HFFc6 (cell line): Measurements from ENCODE around the gene B3GNT7. TPM values are rescaled to one million over a fixed set of nuclear protein-coding genes. Genes with fewer than 3 reads are reported as not detected.
"Not testable (repeated sequence)": the region's sequence is repeated elsewhere in the genome, so short reads cannot be mapped to it uniquely, and the experiment has no call there.

Experiments
- DNase-seq: peaks from one replicate; pipeline ENCODE4 v3.0.0-alpha.2; 2018
- H3K27ac Mint-ChIP-seq: 2 replicates; pipeline ENCODE4 v1.8.0; 2020; ENCODE audit warnings: mild to moderate bottlenecking, mixed read lengths
- H3K27me3 Mint-ChIP-seq: 2 replicates; pipeline ENCODE4 v1.8.0; 2021; ENCODE audit warnings: mild to moderate bottlenecking, moderate library complexity, mixed read lengths; ENCODE audit not compliant: insufficient read depth
- H3K36me3 Mint-ChIP-seq: 2 replicates; pipeline ENCODE4 v1.8.0; 2021; ENCODE audit warnings: low read depth, mixed read lengths
- H3K4me1 Mint-ChIP-seq: 2 replicates; pipeline ENCODE4 v1.8.0; 2020; ENCODE audit warnings: low read depth, mixed read lengths
- H3K4me3 Mint-ChIP-seq: 2 replicates; pipeline ENCODE4 v1.8.0; 2020; ENCODE audit warnings: mild to moderate bottlenecking, moderate library complexity, mixed read lengths
- H3K9me3 Mint-ChIP-seq: 2 replicates; pipeline ENCODE4 v1.8.0; 2020; ENCODE audit warnings: mild to moderate bottlenecking, mixed read lengths
- total RNA-seq, 6 experiments: library from RNA; stranded (reverse); fragmentation: NEBNext Ultra II Directional; extraction: Animal tissue kit (Norgen Biotek cat#: 25700); gene quantifications; 2 replicates in 1 of 6; 3 replicates in 5 of 6; pipeline ENCODE4 v1.2.3, GENCODE V29; 2021
- TF ChIP-seq, protein P1 (sequence below): fragments of 200-600 bp; sonication (generic); IDR thresholded peaks from 2 replicates; pipeline ENCODE4 v1.5.0; 2021; ENCODE audit warnings: antibody characterized with exemption, mild to moderate bottlenecking

B3GNT7 gene
- total RNA-seq, 6 experiments from 2014 or later: 0.09 to 0.15 (median 0.11) TPM; not detected in 1

DNA sequence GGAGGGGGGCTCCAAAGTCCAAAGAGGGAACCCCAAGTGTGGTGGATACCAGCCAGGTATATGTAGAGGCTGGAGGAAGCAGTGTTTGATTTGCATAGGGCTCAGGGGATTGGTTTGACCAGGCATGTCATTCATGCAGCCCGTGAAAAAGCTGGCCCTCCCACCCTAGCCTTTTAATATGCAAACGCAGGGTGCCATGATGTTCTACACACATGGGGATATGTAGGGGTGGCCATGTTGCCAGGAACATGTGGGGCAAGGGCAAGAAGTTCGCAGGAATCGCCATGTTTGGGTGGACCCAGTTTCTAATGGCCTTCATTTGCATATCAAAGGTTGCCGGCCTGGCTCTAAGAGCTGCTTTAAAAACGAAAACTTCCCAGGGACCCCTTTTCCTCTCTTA, 33.6 kb downstream of the B3GNT7 start:
- TF ChIP-seq, protein P1, sequence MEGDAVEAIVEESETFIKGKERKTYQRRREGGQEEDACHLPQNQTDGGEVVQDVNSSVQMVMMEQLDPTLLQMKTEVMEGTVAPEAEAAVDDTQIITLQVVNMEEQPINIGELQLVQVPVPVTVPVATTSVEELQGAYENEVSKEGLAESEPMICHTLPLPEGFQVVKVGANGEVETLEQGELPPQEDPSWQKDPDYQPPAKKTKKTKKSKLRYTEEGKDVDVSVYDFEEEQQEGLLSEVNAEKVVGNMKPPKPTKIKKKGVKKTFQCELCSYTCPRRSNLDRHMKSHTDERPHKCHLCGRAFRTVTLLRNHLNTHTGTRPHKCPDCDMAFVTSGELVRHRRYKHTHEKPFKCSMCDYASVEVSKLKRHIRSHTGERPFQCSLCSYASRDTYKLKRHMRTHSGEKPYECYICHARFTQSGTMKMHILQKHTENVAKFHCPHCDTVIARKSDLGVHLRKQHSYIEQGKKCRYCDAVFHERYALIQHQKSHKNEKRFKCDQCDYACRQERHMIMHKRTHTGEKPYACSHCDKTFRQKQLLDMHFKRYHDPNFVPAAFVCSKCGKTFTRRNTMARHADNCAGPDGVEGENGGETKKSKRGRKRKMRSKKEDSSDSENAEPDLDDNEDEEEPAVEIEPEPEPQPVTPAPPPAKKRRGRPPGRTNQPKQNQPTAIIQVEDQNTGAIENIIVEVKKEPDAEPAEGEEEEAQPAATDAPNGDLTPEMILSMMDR: no peak
- peaks cover 18% of the 10 kb centered on the region for H3K36me3 Mint-ChIP-seq
- H3K27ac Mint-ChIP-seq: no peak overlapping the region
- H3K27me3 Mint-ChIP-seq: peaks cover 25% of the 10 kb centered on the region
- no peak for DNase-seq
- H3K4me1 Mint-ChIP-seq: peaks cover 9% of the 10 kb centered on the region; the same call in 1 of the 2 replicates
- H3K9me3 Mint-ChIP-seq: peaks cover 20% of the 10 kb centered on the region
- H3K4me3 Mint-ChIP-seq: no peak overlapping the region

DNA sequence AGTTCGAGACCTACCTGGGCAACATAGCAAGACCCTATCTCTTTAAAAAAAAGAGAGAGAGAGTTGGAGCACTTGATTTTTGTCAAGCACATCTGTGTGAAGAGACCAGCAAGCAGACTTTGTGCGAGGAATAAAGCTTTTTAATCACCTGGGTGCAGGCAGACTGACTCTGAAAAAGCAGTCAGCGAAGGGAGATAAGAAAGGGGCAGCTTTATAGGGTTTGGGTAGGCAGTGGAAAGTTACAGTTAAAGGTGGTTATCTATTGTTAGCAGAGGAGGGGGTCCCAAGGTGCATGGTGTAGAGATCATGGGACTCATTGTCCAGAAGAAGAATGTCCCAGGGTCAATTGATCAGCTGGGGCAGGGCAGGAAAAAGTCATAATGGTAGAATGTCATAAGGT, 34.4 kb downstream of the B3GNT7 start:
- Mint-ChIP-seq H3K27me3 (peaks cover 23% of the 10 kb centered on the region), H3K4me1 (peaks cover 9% of the 10 kb centered on the region; the same call in 1 of the 2 replicates), H3K9me3 (peaks cover 20% of the 10 kb centered on the region), H3K36me3 (peaks cover 18% of the 10 kb centered on the region), H3K27ac (no peak overlapping the region), H3K4me3 (no peak overlapping the region)
- TF ChIP-seq, protein P1: no peak
- no peak for DNase-seq

DNA sequence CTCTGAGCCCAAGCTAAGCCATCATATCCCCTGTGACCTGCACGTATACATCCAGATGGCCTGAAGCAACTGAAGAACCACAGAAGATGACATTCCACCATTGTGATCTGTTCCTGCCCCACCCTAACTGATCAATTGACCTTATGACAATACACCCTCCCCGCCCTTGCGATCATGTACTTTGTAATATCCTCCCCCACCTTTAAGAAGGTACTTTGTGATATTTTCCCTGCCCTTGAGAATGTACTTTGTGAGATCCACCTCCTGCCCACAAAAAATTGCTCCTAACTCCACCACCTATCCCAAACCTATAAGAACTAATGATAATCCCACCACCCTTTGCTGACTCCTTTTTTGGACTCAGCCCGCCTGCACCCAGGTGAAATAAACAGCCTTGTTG, 34.9 kb downstream of the B3GNT7 start:
- H3K27ac Mint-ChIP-seq, H3K4me1 Mint-ChIP-seq, DNase-seq, H3K4me3 Mint-ChIP-seq: not testable (repeated sequence)
- Mint-ChIP-seq H3K36me3 (peaks cover 18% of the 10 kb centered on the region), H3K9me3 (peaks cover 20% of the 10 kb centered on the region), H3K27me3 (peaks cover 18% of the 10 kb centered on the region; the same call in 1 of the 2 replicates)

DNA sequence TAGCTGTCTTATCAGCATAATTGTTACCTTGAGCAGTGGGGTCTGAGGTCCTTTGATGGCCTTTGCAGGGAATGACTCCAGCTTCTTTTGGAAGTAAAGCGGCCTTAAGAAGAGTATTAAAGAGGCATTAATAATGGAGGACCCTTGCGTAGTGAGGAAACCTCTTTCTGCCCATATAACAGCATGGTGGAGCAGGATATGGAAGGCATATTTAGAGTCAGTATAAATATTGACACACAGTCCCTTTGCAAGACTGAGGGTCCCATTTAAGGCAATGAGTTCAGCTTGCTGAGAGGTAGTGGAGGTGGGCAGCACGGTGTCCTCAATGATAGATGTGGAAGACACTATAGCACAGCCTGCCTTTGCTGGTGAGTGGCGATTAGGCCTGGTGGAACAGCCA, 36.1 kb downstream of the B3GNT7 start:
- TF ChIP-seq, protein P1: no peak
- Mint-ChIP-seq H3K9me3 (peaks cover 20% of the 10 kb centered on the region), H3K36me3 (peaks cover 18% of the 10 kb centered on the region), H3K27me3 (peaks cover 10% of the 10 kb centered on the region), H3K4me3 (no peak overlapping the region), H3K27ac (no peak overlapping the region), H3K4me1 (no peaks in the 10 kb centered on the region)
- DNase-seq: no peak

DNA sequence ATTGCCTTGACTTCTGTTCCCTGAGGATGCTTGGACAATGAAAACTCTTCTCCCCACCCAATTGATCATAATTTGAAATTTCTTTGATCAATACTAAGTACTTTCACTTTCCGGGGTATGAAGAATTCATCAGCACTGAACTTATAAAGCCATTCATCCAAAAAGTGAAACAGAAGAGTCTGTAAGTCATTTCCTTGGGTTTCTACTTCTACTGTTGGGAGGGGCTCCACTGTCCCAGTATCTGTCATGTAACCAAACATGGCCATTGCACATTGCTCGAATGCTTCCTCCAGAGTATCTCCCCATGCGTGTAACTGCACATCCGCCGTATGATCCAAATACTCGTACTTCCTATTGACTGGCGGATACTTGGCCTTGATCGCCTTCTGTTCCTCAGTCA, 38.5 kb downstream of the B3GNT7 start:
- TF ChIP-seq, protein P1: no peak
- Mint-ChIP-seq H3K4me3 (no peak overlapping the region), H3K27me3 (peaks cover 9% of the 10 kb centered on the region), H3K27ac (no peak overlapping the region), H3K4me1 (no peaks in the 10 kb centered on the region), H3K36me3 (peaks cover 18% of the 10 kb centered on the region), H3K9me3 (peaks cover 20% of the 10 kb centered on the region)
- DNase-seq: no peak

DNA sequence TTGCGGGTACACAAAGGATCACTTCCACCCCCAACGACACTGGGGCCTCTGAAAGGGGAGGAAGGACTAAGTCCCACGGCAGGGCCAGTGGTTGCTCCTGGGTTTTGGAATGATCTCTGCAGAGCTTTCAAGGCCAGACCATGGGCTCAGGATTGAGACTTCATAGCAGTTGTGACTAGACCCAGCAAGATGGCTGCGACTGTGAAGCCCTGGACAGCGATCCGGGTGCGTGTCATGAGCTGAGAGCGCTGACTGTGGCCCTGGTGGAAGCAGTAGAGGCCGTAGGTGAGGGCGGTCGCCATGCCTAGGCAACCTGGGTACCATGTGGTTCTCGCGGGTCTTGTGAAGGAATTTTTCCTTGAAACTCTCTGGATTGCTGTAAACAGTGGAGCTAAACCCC, 41.4 kb downstream of the B3GNT7 start:
- Mint-ChIP-seq H3K36me3 (peaks cover 2% of the 10 kb centered on the region), H3K27ac (no peak overlapping the region), H3K4me1 (no peaks in the 10 kb centered on the region), H3K27me3 (peaks cover 3% of the 10 kb centered on the region), H3K9me3 (peaks cover 3% of the 10 kb centered on the region), H3K4me3 (no peak overlapping the region)
- TF ChIP-seq, protein P1: no peak
- DNase-seq: no peak
